ENCODE results near the gene GREB1L. TPM values are rescaled to one million over a fixed set of nuclear protein-coding genes. Genes with fewer than 3 reads are reported as not detected.
"Not testable (repeated sequence)": the region's sequence is repeated elsewhere in the genome, so short reads cannot be mapped to it uniquely, and the experiment has no call there.

Gene GREB1L
- total RNA-seq, 4 donors from 2014 or later = 6.2 to 14.9 (median 10.4) TPM

DNA sequence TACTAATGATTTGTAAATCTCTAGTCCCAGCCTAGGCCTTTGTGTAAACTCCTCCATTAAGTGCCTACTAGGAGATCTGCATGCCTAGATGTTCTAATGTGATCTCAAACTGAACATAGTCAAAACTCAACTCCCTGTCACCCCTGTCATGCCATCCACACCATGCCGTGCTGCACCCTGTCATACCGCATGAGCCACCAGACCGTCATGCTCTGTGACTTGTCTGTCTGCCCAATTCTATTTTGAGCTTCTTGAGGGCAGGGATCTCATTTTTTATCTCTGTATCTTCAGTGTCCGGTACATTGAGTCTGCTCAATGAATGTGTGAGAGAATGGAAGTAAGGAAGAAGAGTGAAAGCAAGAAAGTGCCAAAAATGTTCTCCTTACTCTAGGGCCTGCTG, 35.5 kb downstream of the GREB1L start:
- WGBS, 2 donors (ENCODE audit: low coverage in 1 of 2) = 86 to 94% methylated on average over 4 of the region's 4 CpGs
- no peaks in the 10 kb centered on the region for H3K36me3 ChIP-seq
- H3K27me3 ChIP-seq = no peaks in the 10 kb centered on the region
- no peak overlapping the region for H3K27ac ChIP-seq
- TF ChIP-seq POLR2AphosphoS5 (IDR thresholded peaks at IDR 0.05) = no peak
- TF ChIP-seq POLR2A (IDR thresholded peaks at IDR 0.05) = no peak
- no peak for TF ChIP-seq CTCF (IDR thresholded peaks at IDR 0.05)
- TF ChIP-seq EP300 (IDR thresholded peaks at IDR 0.05) = no peak
- H3K9me3 ChIP-seq = no peaks in the 10 kb centered on the region
- H3K4me1 ChIP-seq = no peaks in the 10 kb centered on the region
- no peak for ATAC-seq
- no peak overlapping the region for H3K4me3 ChIP-seq

DNA sequence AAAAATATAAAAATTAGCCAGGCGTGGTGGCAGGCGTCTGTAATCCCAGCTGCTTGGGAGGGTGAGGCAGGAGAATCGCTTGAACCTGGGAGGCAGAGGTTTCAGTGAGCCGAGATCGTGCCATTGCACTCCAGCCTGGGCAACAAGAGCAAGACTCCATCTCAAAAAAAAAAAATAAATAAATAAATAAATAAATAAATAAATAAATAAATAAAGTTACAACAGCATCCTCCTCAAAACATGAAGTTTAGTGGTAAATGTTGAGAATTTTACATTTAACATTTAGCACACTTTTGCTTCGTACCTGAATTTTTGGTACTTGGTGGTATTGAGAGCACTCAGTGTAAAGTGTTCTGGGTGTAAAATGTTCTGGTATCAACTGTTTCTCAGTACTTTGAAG, 36.2 kb downstream of the GREB1L start:
- H3K4me3 ChIP-seq, H3K27me3 ChIP-seq, H3K9me3 ChIP-seq, H3K4me1 ChIP-seq, ATAC-seq, H3K36me3 ChIP-seq, H3K27ac ChIP-seq: not testable (repeated sequence)
- 89% methylated on average over 1 to 2 of the region's 6 CpGs for WGBS, 2 donors (ENCODE audit: low coverage in 1 of 2)

DNA sequence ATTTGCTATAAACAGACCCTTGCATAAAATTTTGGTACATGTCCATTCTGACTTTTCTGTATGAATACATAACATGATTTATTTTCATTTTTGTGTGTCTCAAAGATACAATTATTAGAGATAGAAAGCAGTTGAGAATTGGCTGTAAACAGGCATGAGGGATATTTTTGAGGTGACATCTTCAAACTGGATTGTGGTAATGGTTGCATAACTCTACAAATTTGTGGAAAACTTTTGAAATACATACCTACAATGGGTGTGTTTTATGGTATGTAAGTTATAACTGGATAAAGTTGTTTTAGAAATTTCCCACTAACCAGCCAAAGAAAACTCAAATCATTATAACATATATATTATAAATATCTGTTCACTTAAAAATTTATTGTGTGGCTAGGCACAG, 39.6 kb downstream of the GREB1L start:
- Histone ChIP-seq H3K27me3 (no peaks in the 10 kb centered on the region), H3K9me3 (no peaks in the 10 kb centered on the region), H3K27ac (no peak overlapping the region), H3K4me3 (no peak overlapping the region), H3K4me1 (no peaks in the 10 kb centered on the region), H3K36me3 (no peaks in the 10 kb centered on the region)
- no peak for TF ChIP-seq CTCF (IDR thresholded peaks at IDR 0.05)
- TF ChIP-seq POLR2AphosphoS5 (IDR thresholded peaks at IDR 0.05) = no peak
- TF ChIP-seq EP300 (IDR thresholded peaks at IDR 0.05) = no peak
- TF ChIP-seq POLR2A (IDR thresholded peaks at IDR 0.05) = no peak
- no peak for ATAC-seq

DNA sequence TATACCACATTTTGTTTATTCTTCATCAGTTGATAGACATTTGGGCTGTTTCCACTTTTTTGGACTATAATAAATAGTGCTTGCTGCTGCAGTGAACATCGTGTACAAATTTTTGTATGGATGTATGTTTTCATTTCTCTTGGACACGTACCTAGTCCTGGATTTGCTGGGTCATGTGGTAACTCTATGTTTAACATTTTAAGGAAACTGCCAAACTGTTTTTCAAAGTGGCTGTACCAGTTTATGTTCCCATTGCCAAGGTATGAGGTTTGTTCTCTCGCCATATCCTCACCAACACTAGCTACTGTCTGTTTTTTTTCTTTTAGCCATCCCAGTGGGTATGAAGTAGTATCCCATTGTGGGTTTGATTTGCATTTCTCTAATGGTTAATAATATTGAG, 42.5 kb downstream of the GREB1L start:
- ATAC-seq = peak; percentile 77

DNA sequence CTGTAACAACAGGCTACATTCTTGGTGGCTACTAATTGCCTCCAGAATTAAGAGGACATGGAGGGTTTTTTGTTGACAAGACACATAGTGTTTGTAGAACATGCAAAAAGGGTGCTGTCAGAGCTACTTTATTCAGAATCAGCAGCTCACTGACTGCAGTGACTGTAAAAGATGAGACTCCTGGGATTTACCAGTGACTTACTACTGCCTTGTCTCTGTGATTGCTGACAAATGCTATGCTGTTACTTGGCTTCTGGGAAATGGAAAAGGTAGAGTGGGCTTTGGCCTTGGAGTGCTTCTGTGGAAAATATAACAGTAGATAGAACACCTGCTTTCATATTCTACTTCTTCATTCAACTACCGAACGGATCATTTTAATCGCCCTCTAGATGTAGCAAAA, 47.8 kb downstream of the GREB1L start:
- 74 to 91% methylated on average over 3 of the region's 3 CpGs for WGBS, 2 donors (ENCODE audit: low coverage in 1 of 2)
- H3K4me3 ChIP-seq = no peak overlapping the region
- no peak for ATAC-seq
- H3K4me1 ChIP-seq = peaks cover 0 to 6% (median 0%) of the 10 kb centered on the region in 3 donors
- no peaks in the 10 kb centered on the region for H3K36me3 ChIP-seq
- H3K27me3 ChIP-seq = no peaks in the 10 kb centered on the region
- H3K27ac ChIP-seq = no peak overlapping the region
- no peak for TF ChIP-seq EP300 (IDR thresholded peaks at IDR 0.05)
- TF ChIP-seq POLR2AphosphoS5 (IDR thresholded peaks at IDR 0.05) = no peak
- no peak for TF ChIP-seq POLR2A (IDR thresholded peaks at IDR 0.05)
- no peak for TF ChIP-seq CTCF (IDR thresholded peaks at IDR 0.05)
- no peaks in the 10 kb centered on the region for H3K9me3 ChIP-seq

More for the DNA sequence above, 42.5 kb downstream of the GREB1L start:
- TF ChIP-seq POLR2AphosphoS5 (IDR thresholded peaks at IDR 0.05) (peak; percentile 57), EP300 (IDR thresholded peaks at IDR 0.05) (no peak)
- Histone ChIP-seq H3K4me3 (no peak overlapping the region), H3K27me3 (no peaks in the 10 kb centered on the region), H3K9me3 (no peaks in the 10 kb centered on the region), H3K27ac (peak overlapping the region in 1 of 4 donors; percentile 7), H3K4me1 (no peaks in the 10 kb centered on the region), H3K36me3 (no peaks in the 10 kb centered on the region)
- WGBS, 2 donors (ENCODE audit: low coverage in 1 of 2) = 47 to 53% methylated on average over 3 of the region's 3 CpGs

- H3K4me1 ChIP-seq = peaks cover 0 to 6% (median 0%) of the 10 kb centered on the region in 3 donors
- ATAC-seq = no peak
- H3K9me3 ChIP-seq = no peaks in the 10 kb centered on the region
- no peak overlapping the region for H3K27ac ChIP-seq
- H3K36me3 ChIP-seq = no peaks in the 10 kb centered on the region
- no peak overlapping the region for H3K4me3 ChIP-seq
- TF ChIP-seq POLR2AphosphoS5 (IDR thresholded peaks at IDR 0.05) (no peak), EP300 (IDR thresholded peaks at IDR 0.05) (no peak), CTCF (IDR thresholded peaks at IDR 0.05) (no peak), POLR2A (IDR thresholded peaks at IDR 0.05) (no peak)
- H3K27me3 ChIP-seq = no peaks in the 10 kb centered on the region
- WGBS, 2 donors (ENCODE audit: low coverage in 1 of 2) = 86 to 93% methylated on average over 2 to 3 of the region's 3 CpGs
Measured at GRCh38 chr18:21291106-21291505, 49.1 kb downstream of the GREB1L start.
